Measurements from ENCODE around the gene RLN3. TPM values are rescaled to one million over a fixed set of nuclear protein-coding genes. Genes with fewer than 3 reads are reported as not detected.

RLN3 gene
- total and polyA plus RNA-seq, 9 of the 15 experiments (the other 6 are each of a cell fraction or from before 2014, with no cell fraction given), result 0.31 to 1.2 (median 0.71) TPM; not detected in 6

- TF ChIP-seq ZNF217 (CRISPR knock-in tag; IDR thresholded peaks at IDR 0.05) (no peak), ASH1L (IDR thresholded peaks at IDR 0.05; ENCODE audit: borderline replicate concordance, low read depth, partially characterized antibody) (no peak), RBM25 (IDR thresholded peaks at IDR 0.05; ENCODE audit: low read depth, low read length, severe bottlenecking) (peak; percentile 23), STAG1 (CRISPR knock-in tag; IDR thresholded peaks at IDR 0.05; ENCODE audit: borderline replicate concordance) (no peak), TBP (optimal IDR thresholded peaks at IDR 0.05; ENCODE audit: low read depth, low read length) (no peak), PTRF (tag; IDR thresholded peaks at IDR 0.05) (no peak)
These were observed 31.1 kb downstream of the RLN3 start (continued) for GRCh38 chr19:14059093-14059480.

- ChIA-PET CTCF (ENCODE audit: low intra/inter-chr PET ratio) (interaction anchor here (1.4 kb wide), 1 partner anchor 179 kb away, joined by 3 read pairs; no protein-coding TSS in a partner anchor), POLR2A (interaction anchor here (0.6 to 2.4 kb wide), 5 partner anchors 11 to 174 kb away, joined by 3 to 8 read pairs (median 4); partner anchors contain the start of gene DCAF15)
- intact Hi-C loops (cut with micrococcal nuclease) (no loop called here), in situ Hi-C loops (cut with MboI) (loop anchor here (25.0 kb wide), 1 partner anchor 472 kb away; no protein-coding TSS in a partner anchor)
- Histone ChIP-seq H3K9me1 (ENCODE audit: control insufficient read depth, insufficient read depth, low read length) (no peaks in the 10 kb centered on the region), H4K20me1 (replicated peaks; ENCODE audit: control insufficient read depth, insufficient read depth, low read length) (no peaks in the 10 kb centered on the region), H3K9me3 (replicated peaks; ENCODE audit: control insufficient read depth, insufficient read depth, low read depth, low read length) (no peaks in the 10 kb centered on the region), H3K27ac (ENCODE audit: extremely low read depth, low read depth, low read length) (no peak overlapping the region), H3K36me3 (ENCODE audit: control insufficient read depth, insufficient read depth, low read length) (no peaks in the 10 kb centered on the region), H3K4me3 (no peak overlapping the region), H3K4me1 (replicated peaks in 1 of 2; ENCODE audit: control insufficient read depth in 2 of 2, insufficient read depth in 2 of 2, low read length in 2 of 2) (peaks cover 36 to 56% of the 10 kb centered on the region in 2 experiments), H2AFZ (ENCODE audit: low read depth, low read length) (peak overlapping the region; percentile 47; the same call in 1 of the 2 replicates), H3K27me3 (ENCODE audit: control insufficient read depth in 2 of 2, insufficient read depth in 2 of 2, low read length in 2 of 2) (no peaks in the 10 kb centered on the region), H3K79me2 (ENCODE audit: control insufficient read depth, insufficient read depth, low read length) (no peaks in the 10 kb centered on the region), H3K4me2 (ENCODE audit: insufficient read depth, low read length) (peak overlapping the region; percentile 24; the same call in 1 of the 2 replicates), H3K9ac (ENCODE audit: insufficient read depth in 1 of 2, low read depth in 2 of 2, low read length in 2 of 2) (no peak overlapping the region)
- no TSS peak for BruUV-seq (replicated peaks)
- peak; percentile 40 for ATAC-seq
- peak; percentile 46 to 70 (median 60) for DNase-seq (ENCODE audit: extremely low read depth in 1 of 4, low spot score in 3 of 4)
- 4% methylated on average over 8 of the region's 8 CpGs for WGBS (ENCODE audit: insufficient coverage, low coverage, missing lambda C conversion rate)
- FAIRE-seq, result peak; percentile 93
- TF ChIP-seq E2F8 (IDR thresholded peaks at IDR 0.05; ENCODE audit: low read depth, partially characterized antibody) (no peak), ZNF699 (CRISPR knock-in tag; IDR thresholded peaks at IDR 0.05; ENCODE audit: insufficient replicate concordance) (no peak), NR1H2 (CRISPR knock-in tag; IDR thresholded peaks at IDR 0.05) (no peak)
These were observed 31.8 kb downstream of the RLN3 start for GRCh38 chr19:14059652-14060155.

All from K562 (cell line).